Measurements from ENCODE around the gene PDLIM1. TPM values are rescaled to one million over a fixed set of nuclear protein-coding genes. Genes with fewer than 3 reads are reported as not detected.

Gene PDLIM1
- total and polyA plus RNA-seq, 2 of the 8 experiments (the other 6 are each of a cell fraction or from before 2014, with no cell fraction given), result 169 to 245 TPM

- Histone ChIP-seq H3K79me2 (ENCODE audit: control insufficient read depth in 1 of 2, insufficient read depth in 2 of 2, low read length in 2 of 2) (no peaks in the 10 kb centered on the region), H2BK5ac (ENCODE audit: low read depth, low read length) (no peak overlapping the region), H3K4me3 (ENCODE audit: extremely low read depth in 1 of 4, insufficient read depth in 2 of 4, low read depth in 3 of 4, low read length in 4 of 4) (no peak overlapping the region), H3K9me3 (ENCODE audit: insufficient read depth in 2 of 2, low read depth in 1 of 2, low read length in 1 of 2) (no peaks in the 10 kb centered on the region), H3K79me1 (ENCODE audit: low read depth, low read length) (no peaks in the 10 kb centered on the region), H4K8ac (ENCODE audit: extremely low read depth, insufficient read depth, low read length) (no peak overlapping the region), H3K14ac (ENCODE audit: insufficient read length) (no peak overlapping the region), H2BK15ac (ENCODE audit: low read length) (no peak overlapping the region), H2AFZ (ENCODE audit: low read length) (no peak overlapping the region), H2AK5ac (ENCODE audit: low read depth, low read length) (no peak overlapping the region), H3K4ac (replicated peaks; ENCODE audit: insufficient read length, low read depth, low read length) (no peak overlapping the region), H3K27ac (ENCODE audit: low read depth, low read length) (no peak overlapping the region), H4K5ac (ENCODE audit: insufficient read length, low read depth, low read length) (peak overlapping the region; percentile 6), H2BK120ac (replicated peaks; ENCODE audit: low read depth, low read length) (peak overlapping the region; percentile 35), H3K23me2 (ENCODE audit: low read depth, low read length) (no peaks in the 10 kb centered on the region), H3K9ac (replicated peaks in 1 of 4; ENCODE audit: extremely low read depth in 1 of 4, low read depth in 3 of 4, low read length in 3 of 4) (no peak overlapping the region), H3K27me3 (replicated peaks in 1 of 4; ENCODE audit: control insufficient read depth in 3 of 4, extremely low read depth in 1 of 4, insufficient read depth in 3 of 4, low read length in 3 of 4) (no peaks in the 10 kb centered on the region), H3K23ac (ENCODE audit: insufficient read length) (no peak overlapping the region), H4K20me1 (replicated peaks in 1 of 2; ENCODE audit: control insufficient read depth in 1 of 2, insufficient read depth in 2 of 2, low read length in 2 of 2) (no peaks in the 10 kb centered on the region), H3K4me1 (replicated peaks in 1 of 4; ENCODE audit: control insufficient read depth in 3 of 4, insufficient read depth in 4 of 4, low read length in 3 of 4) (no peaks in the 10 kb centered on the region), H3K56ac (replicated peaks; ENCODE audit: insufficient read length, low read depth, low read length) (no peak overlapping the region), H4K91ac (replicated peaks; ENCODE audit: insufficient read length, low read length) (peak overlapping the region; percentile 58), H2BK20ac (ENCODE audit: low read length) (0 out of 2 replicates have a peak overlapping the region, but pooled peaks have one; percentile 10), H2BK12ac (ENCODE audit: low read depth, low read length) (peak overlapping the region; percentile 63; the same call in 1 of the 2 replicates), H3K36me3 (ENCODE audit: control insufficient read depth in 2 of 4, insufficient read depth in 4 of 4, low read length in 3 of 4) (peaks cover 0 to 5% (median 0%) of the 10 kb centered on the region in 4 experiments; a peak in 1 of 8 replicates), H3K4me2 (ENCODE audit: insufficient read depth in 1 of 2, low read depth in 2 of 2, low read length in 2 of 2) (no peak overlapping the region), H3K18ac (ENCODE audit: extremely low read depth, low read length) (peak overlapping the region; percentile 19; the same call in 1 of the 2 replicates)
- FAIRE-seq (no peak), DNase-seq (ENCODE audit: low read depth in 1 of 2, low spot score in 2 of 2) (no peak)
- WGBS, 2 experiments (ENCODE audit: extremely low coverage in 1 of 2, insufficient coverage in 1 of 2, insufficient read length in 1 of 2, insufficient replicate concordance in 2 of 2, low coverage in 1 of 2, low lambda C conversion rate in 2 of 2, missing lambda C conversion rate in 1 of 2), result 88% methylated on average over 3 of the region's 3 CpGs; no CpG with 5 or more reads in 1 of the 2 experiments
- CTCF ChIA-PET (ENCODE audit: partially characterized antibody), result interaction anchor here (1.0 kb wide), 1 partner anchor 30 kb away, joined by 5 read pairs; no protein-coding TSS in a partner anchor
- POLR2A ChIA-PET (ENCODE audit: partially characterized antibody), result interaction anchor here (5.8 kb wide), 1 partner anchor 15 kb away, joined by 51 read pairs; no protein-coding TSS in a partner anchor
- no peak for TF ChIP-seq TEAD4 (IDR thresholded peaks at IDR 0.05; ENCODE audit: low read depth, low read length)
- no peak for TF ChIP-seq FOSL1 (IDR thresholded peaks at IDR 0.05; ENCODE audit: insufficient read depth, low read depth, low read length)
- TF ChIP-seq POU5F1 (IDR thresholded peaks at IDR 0.05; ENCODE audit: low read depth, low read length), result no peak
- no peak for TF ChIP-seq CBX8 (IDR thresholded peaks at IDR 0.05; ENCODE audit: borderline replicate concordance, low read depth, low read length)
- TF ChIP-seq CTBP2 (IDR thresholded peaks at IDR 0.05; ENCODE audit: borderline replicate concordance, insufficient read depth, insufficient read length, low read length), result no peak
- TF ChIP-seq NRF1 (IDR thresholded peaks at IDR 0.05; ENCODE audit: low read depth, low read length), result no peak
- no peak for TF ChIP-seq NANOG (IDR thresholded peaks at IDR 0.05; ENCODE audit: insufficient read depth, low read depth, low read length, poor library complexity, severe bottlenecking)
- TF ChIP-seq JUN (IDR thresholded peaks at IDR 0.05; ENCODE audit: low read depth, low read length), result no peak
- TF ChIP-seq ZNF274 (IDR thresholded peaks at IDR 0.05; ENCODE audit: borderline replicate concordance, extremely low read depth, low read length), result no peak
- no peak for TF ChIP-seq SIN3A (conservative IDR thresholded peaks at IDR 0.05 in 1 of 2, IDR thresholded peaks at IDR 0.05 in 1 of 2; ENCODE audit: low read depth in 1 of 2, low read length in 2 of 2)
- TF ChIP-seq SP2 (IDR thresholded peaks at IDR 0.05; ENCODE audit: low read length), result no peak
- TF ChIP-seq CEBPB (IDR thresholded peaks at IDR 0.05; ENCODE audit: low read depth, low read length), result no peak
- TF ChIP-seq SIX5 (IDR thresholded peaks at IDR 0.05; ENCODE audit: low read depth, low read length), result no peak
- TF ChIP-seq YY1 (IDR thresholded peaks at IDR 0.05; ENCODE audit: low read depth, low read length), result no peak
- no peak for TF ChIP-seq RFX5 (IDR thresholded peaks at IDR 0.05; ENCODE audit: borderline replicate concordance, low read depth, low read length)
These were observed 76.0 kb downstream of the PDLIM1 start for GRCh38 chr10:95214793-95215192.

Data from H1 (cell line).